Measurements from ENCODE around the gene PP2D1. TPM values are rescaled to one million over a fixed set of nuclear protein-coding genes. Genes with fewer than 3 reads are reported as not detected.
"Not testable (repeated sequence)": the region's sequence is repeated elsewhere in the genome, so short reads cannot be mapped to it uniquely, and the experiment has no call there.

PP2D1 gene
- total and polyA plus RNA-seq, 3 donors from 2014 or later, result 9.3 to 37.5 (median 22.8) TPM

DNA sequence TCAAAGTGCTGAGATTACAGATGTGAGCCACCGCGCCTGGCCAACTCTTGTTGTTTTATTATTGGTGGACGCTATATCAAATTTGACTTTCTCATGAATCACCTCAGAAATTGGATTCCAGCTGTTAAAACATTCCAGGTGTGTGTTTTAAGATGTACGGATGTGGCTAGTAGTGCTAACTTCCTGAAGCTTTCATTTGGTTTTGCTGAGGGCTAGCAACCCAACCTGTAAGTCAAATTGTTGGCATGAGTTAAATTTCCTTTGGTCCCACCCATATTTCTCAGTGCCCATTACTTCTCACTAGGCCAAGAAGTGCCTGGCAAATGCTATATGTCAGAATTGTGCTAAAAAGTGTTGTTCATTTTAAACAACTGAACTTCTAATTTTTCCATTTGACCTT lies 15.1 kb upstream of the PP2D1 start:
- 82 to 97% methylated on average over 4 of the region's 4 CpGs for WGBS, 2 donors
- intact Hi-C loops (cut with DNase I; ENCODE audit: low total_unique reads), result no loop called here
- Histone ChIP-seq H3K4me1 (peaks cover 15% of the 10 kb centered on the region), H3K9me3 (no peaks in the 10 kb centered on the region), H3K36me3 (ENCODE audit: low read depth, missing control alignments) (no peaks in the 10 kb centered on the region), H3K4me3 (no peak overlapping the region), H3K27me3 (no peaks in the 10 kb centered on the region), H3K27ac (no peak overlapping the region)
- TF ChIP-seq CTCF (IDR thresholded peaks at IDR 0.05) (no peak), POLR2A (IDR thresholded peaks at IDR 0.05) (no peak)
- DNase-seq, result no peak

DNA sequence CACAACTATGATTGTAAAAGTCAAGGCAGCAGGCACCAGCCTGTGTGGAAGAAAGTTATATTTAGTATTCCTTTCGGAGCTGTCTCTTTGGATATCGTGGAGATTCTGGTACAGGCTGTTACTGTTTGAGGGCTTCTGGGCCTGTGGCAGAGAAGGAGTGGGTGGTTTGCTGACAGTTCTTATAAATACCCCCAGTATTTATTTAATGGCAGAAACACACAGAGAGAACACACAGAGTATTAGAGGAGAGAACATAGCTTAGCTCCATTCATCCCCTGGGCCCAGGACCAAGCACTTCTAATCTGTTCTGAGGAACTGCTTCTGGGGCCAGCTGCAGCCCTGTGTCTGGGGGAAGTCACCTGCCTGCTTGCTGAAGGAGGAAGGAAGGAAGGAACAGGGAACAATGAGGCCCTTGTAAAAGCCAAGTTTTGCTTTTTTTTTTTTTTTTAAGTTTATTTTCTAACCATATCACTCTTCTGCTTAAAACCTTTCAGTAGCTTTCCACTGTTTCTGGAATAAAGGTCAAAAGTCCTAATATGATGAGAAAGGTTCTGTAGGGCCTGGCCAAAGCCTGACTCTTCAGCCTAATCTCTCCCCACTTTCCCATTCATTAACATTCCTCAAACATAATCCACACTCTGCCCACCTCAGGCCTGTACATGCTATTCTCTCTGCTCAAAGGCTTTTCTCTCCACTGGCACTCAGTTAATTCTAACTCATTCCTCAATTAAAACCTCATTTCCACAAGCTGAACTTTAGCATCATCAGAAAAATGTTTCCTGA lies 11.8 kb upstream of the PP2D1 start:
- no peak overlapping the region for H3K4me3 ChIP-seq
- intact Hi-C loops (cut with DNase I; ENCODE audit: low total_unique reads), result no loop called here
- H3K4me1 ChIP-seq, result peaks cover 15% of the 10 kb centered on the region
- no peak for TF ChIP-seq POLR2A (IDR thresholded peaks at IDR 0.05)
- no peak for TF ChIP-seq CTCF (IDR thresholded peaks at IDR 0.05)
- H3K27me3 ChIP-seq, result no peaks in the 10 kb centered on the region
- peak overlapping the region in 1 of 2 donors; percentile 54 for H3K27ac ChIP-seq
- no peaks in the 10 kb centered on the region for H3K36me3 ChIP-seq (ENCODE audit: low read depth, missing control alignments)
- WGBS, 2 donors, result 26 to 51% methylated on average over 2 of the region's 2 CpGs
- peak; percentile 65 for DNase-seq
- no peaks in the 10 kb centered on the region for H3K9me3 ChIP-seq

DNA sequence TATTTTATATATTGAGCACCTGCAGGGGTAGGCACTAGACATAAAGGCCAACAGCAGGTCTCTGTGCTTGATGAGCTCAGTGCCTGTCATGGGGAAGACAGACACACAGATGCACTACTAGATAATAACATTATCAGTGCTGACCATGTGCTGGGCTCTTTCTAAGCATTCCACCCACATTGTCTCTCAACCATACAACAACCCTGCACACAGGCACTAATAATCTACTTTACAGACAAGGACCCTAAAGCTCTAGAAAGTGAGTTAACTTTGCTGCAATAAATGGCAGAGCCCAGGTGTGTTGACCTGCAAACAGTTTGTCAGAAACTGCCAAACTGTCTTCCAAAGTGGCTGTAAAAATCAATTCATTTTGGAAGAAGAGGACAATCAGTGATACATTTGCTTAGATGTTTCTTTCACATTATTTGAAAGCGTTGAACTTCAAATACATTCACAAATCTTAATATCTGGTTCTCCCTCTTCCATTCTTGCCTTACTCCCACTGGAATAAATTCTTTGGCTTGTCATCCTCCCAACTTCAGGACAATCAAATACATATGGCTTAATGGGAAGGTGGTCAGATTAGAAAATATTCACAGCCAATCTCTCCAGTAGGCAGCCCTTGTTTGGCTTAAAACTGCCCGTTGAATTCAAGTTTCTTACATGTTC lies 11.0 kb upstream of the PP2D1 start:
- peaks cover 15% of the 10 kb centered on the region for H3K4me1 ChIP-seq
- TF ChIP-seq CTCF (IDR thresholded peaks at IDR 0.05) (no peak), POLR2A (IDR thresholded peaks at IDR 0.05) (no peak)
- no peaks in the 10 kb centered on the region for H3K9me3 ChIP-seq
- H3K27ac ChIP-seq, result peak overlapping the region in 1 of 2 donors; percentile 54
- no peak overlapping the region for H3K4me3 ChIP-seq
- no peak for DNase-seq
- no peaks in the 10 kb centered on the region for H3K36me3 ChIP-seq (ENCODE audit: low read depth, missing control alignments)
- WGBS, 2 donors, result 32 to 50% methylated on average over 2 of the region's 2 CpGs
- H3K27me3 ChIP-seq, result no peaks in the 10 kb centered on the region
- intact Hi-C loops (cut with DNase I; ENCODE audit: low total_unique reads), result no loop called here

DNA sequence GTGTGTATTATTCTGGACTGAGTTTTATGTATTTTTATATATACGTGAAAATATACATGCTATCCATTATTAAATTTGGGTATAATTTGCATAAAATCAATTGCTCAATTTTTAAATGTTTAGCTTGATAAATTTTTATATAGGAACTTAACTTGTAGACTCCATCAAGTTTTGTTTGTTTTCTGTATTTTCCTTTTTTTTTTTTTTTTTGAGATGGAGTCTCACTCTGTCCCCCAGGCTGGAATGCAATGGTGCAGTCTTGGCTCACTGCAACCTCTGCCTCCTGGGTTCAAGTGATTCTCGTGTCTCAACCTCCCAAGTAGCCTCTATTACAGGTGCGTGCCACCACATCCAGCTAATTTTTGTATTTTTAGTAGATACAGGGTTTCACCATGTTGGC lies 4.0 kb upstream of the PP2D1 start:
- H3K4me3 ChIP-seq; intact Hi-C loops (cut with DNase I; ENCODE audit: low total_unique reads); H3K27ac ChIP-seq; H3K36me3 ChIP-seq (ENCODE audit: low read depth, missing control alignments); H3K27me3 ChIP-seq; H3K9me3 ChIP-seq; H3K4me1 ChIP-seq; DNase-seq: not testable (repeated sequence)
- 87 to 96% methylated on average over 3 of the region's 3 CpGs for WGBS, 2 donors

DNA sequence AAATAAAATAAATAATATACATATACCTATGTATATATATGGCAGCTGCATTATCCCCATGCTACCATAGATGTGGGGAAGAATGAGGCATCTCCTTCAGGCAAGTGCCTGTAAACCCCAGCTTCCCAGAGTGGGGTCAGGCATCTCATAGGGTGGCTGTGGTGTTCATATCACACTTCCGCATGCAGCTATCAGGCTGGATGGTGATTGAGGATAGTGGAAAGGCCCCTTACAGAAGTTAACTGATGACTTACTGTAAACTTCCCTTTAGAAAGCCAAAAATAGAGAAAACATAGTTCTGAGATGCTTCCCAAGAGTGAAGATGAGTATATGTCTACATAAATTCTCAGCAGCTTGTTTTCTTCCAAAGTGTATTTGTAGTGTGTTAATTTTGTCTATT lies 3.5 kb upstream of the PP2D1 start:
- Histone ChIP-seq H3K4me3 (no peak overlapping the region), H3K36me3 (ENCODE audit: low read depth, missing control alignments) (no peaks in the 10 kb centered on the region), H3K27ac (no peak overlapping the region), H3K27me3 (no peaks in the 10 kb centered on the region), H3K9me3 (no peaks in the 10 kb centered on the region), H3K4me1 (no peaks in the 10 kb centered on the region)
- intact Hi-C loops (cut with DNase I; ENCODE audit: low total_unique reads), result no loop called here
- no peak for DNase-seq
- no peak for TF ChIP-seq CTCF (IDR thresholded peaks at IDR 0.05)
- no peak for TF ChIP-seq POLR2A (IDR thresholded peaks at IDR 0.05)
- 91 to 96% methylated on average over 1 of the region's 1 CpG for WGBS, 2 donors

All from testis (tissue), 3 donors.